Caco-2 (cell line): ENCODE results near the gene FAM240B. TPM values are rescaled to one million over a fixed set of nuclear protein-coding genes. Genes with fewer than 3 reads are reported as not detected.

ENCODE experiments used
- BruUV-seq: library from RNA; stranded (reverse); fragments of 400-500 nt; replicated peaks from 2 replicates; lab custom pipeline; 2021; lab: Mats Ljungman, UMichigan
- CTCF ChIA-PET: fragments of 300-600 bp; sonication (Branson Sonifier 250); formaldehyde crosslinking; loops from one replicate; lab custom pipeline; 2022; ENCODE audit warnings: antibody characterized with exemption; lab: Charles Lee
- POLR2A ChIA-PET: fragments of 300-600 bp; sonication (Branson Sonifier 250); formaldehyde crosslinking; loops from one replicate; lab custom pipeline; 2022; ENCODE audit warnings: antibody characterized with exemption; lab: Charles Lee
- DNase-seq, 2 experiments: peaks; one replicate each; pipeline versions ENCODE4 v3.0.0 to v3.0.0-alpha.2; 2020 to 2022
- H3K27me3 ChIP-seq: replicated peaks from 2 replicates; pipeline ENCODE4 v1.6.0; 2011; ENCODE audit warnings: low read length; ENCODE audit not compliant: control insufficient read depth, insufficient read depth
- H3K36me3 ChIP-seq: 2 replicates; pipeline ENCODE4 v1.5.1; 2011; ENCODE audit warnings: low read length; ENCODE audit not compliant: control insufficient read depth, insufficient read depth
- H3K4me1 ChIP-seq: fragments of 250-450 bp; sonication (Bioruptor Pico); 2 replicates; pipeline ENCODE4 v1.5.1; 2020; ENCODE audit warnings: mild to moderate bottlenecking
- H3K4me3 ChIP-seq: 2 replicates; pipeline ENCODE4 v1.5.1; 2011; ENCODE audit warnings: low read depth, mild to moderate bottlenecking, control low read depth, low read length
- H3K9me3 ChIP-seq: fragments of 250-450 bp; sonication (Bioruptor Pico); 2 replicates; pipeline ENCODE4 v1.5.1; 2020; ENCODE audit warnings: mild to moderate bottlenecking, moderate library complexity
- H3K27ac Mint-ChIP-seq: one replicate; pipeline ENCODE4 v1.8.0; 2022; ENCODE audit warnings: mixed read lengths; ENCODE audit not compliant: unreplicated experiment
- H3K27me3 Mint-ChIP-seq: one replicate; pipeline ENCODE4 v1.8.0; 2022; ENCODE audit warnings: mixed read lengths; ENCODE audit not compliant: insufficient read depth, unreplicated experiment
- H3K36me3 Mint-ChIP-seq: one replicate; pipeline ENCODE4 v1.8.0; 2022; ENCODE audit warnings: mild to moderate bottlenecking, mixed read lengths; ENCODE audit not compliant: insufficient read depth, unreplicated experiment
- H3K4me1 Mint-ChIP-seq: one replicate; pipeline ENCODE4 v1.8.0; 2022; ENCODE audit warnings: low read depth, mixed read lengths; ENCODE audit not compliant: unreplicated experiment
- H3K4me3 Mint-ChIP-seq: one replicate; pipeline ENCODE4 v1.8.0; 2022; ENCODE audit warnings: mild to moderate bottlenecking, moderate library complexity, mixed read lengths; ENCODE audit not compliant: unreplicated experiment
- H3K9me3 Mint-ChIP-seq: one replicate; pipeline ENCODE4 v1.8.0; 2022; ENCODE audit warnings: mixed read lengths; ENCODE audit not compliant: unreplicated experiment
- intact Hi-C: fragments of 100-400 bp; cut with micrococcal nuclease; formaldehyde crosslinking; loops from one replicate; pipeline ENCODE4 v1.10.0; 2022; ENCODE audit not compliant: unreplicated experiment
- total RNA-seq: library from RNA; stranded (reverse); gene quantifications from 2 replicates; pipeline ENCODE4 v1.2.3, GENCODE V29; 2022
- TF ChIP-seq, protein P1 (sequence below), 2 experiments: fragments of 200-600 bp in 1 of 2; IDR thresholded peaks; 1 replicate in 1 of 2; 2 replicates in 1 of 2; pipeline versions ENCODE4 v1.5.1 to v1.8.0; 2011 to 2022; ENCODE audit warnings: antibody characterized with exemption in 1 of 2, control low read depth in 1 of 2, inconsistent platforms in 1 of 2, low read depth in 1 of 2, low read length in 1 of 2, mild to moderate bottlenecking in 1 of 2, moderate library complexity in 1 of 2; ENCODE audit not compliant: insufficient read depth in 1 of 2, severe bottlenecking in 1 of 2, unreplicated experiment in 1 of 2

FAM240B gene
- total RNA-seq, 1 experiment from 2014 or later, result not detected

DNA sequence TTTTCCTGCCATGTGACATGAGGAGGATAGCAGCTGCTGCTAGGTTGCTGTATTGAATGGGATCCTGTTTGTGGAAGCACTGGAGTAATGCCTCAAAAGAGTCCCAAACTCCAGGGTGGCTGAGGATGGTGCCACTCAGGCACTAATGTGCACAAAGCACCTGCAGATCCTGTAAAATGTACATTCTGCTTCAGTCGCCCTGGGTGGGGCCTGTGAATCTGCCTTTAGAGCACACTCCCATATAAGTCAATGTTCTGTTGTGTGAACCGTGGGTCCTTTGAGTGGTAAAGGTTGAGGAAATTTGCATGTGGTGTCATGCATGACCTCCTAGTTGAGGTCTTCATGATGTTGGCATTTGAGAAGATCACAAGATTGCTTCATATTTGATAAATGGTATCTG is 67.9 kb downstream of the FAM240B start:
- Mint-ChIP-seq H3K36me3 (no peaks in the 10 kb centered on the region), H3K4me3 (no peak overlapping the region), H3K4me1 (no peaks in the 10 kb centered on the region), H3K27me3 (no peaks in the 10 kb centered on the region), H3K9me3 (no peaks in the 10 kb centered on the region), H3K27ac (no peak overlapping the region)
- no peak for DNase-seq
- no TSS peak for BruUV-seq
- no peaks in the 10 kb centered on the region for H3K4me1 ChIP-seq
- POLR2A ChIA-PET, result no interaction called here
- no peaks in the 10 kb centered on the region for H3K36me3 ChIP-seq
- intact Hi-C loops, result no loop called here
- no peaks in the 10 kb centered on the region for H3K9me3 ChIP-seq
- TF ChIP-seq, protein P1, sequence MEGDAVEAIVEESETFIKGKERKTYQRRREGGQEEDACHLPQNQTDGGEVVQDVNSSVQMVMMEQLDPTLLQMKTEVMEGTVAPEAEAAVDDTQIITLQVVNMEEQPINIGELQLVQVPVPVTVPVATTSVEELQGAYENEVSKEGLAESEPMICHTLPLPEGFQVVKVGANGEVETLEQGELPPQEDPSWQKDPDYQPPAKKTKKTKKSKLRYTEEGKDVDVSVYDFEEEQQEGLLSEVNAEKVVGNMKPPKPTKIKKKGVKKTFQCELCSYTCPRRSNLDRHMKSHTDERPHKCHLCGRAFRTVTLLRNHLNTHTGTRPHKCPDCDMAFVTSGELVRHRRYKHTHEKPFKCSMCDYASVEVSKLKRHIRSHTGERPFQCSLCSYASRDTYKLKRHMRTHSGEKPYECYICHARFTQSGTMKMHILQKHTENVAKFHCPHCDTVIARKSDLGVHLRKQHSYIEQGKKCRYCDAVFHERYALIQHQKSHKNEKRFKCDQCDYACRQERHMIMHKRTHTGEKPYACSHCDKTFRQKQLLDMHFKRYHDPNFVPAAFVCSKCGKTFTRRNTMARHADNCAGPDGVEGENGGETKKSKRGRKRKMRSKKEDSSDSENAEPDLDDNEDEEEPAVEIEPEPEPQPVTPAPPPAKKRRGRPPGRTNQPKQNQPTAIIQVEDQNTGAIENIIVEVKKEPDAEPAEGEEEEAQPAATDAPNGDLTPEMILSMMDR (IDR thresholded peaks at IDR 0.05; ENCODE audit: insufficient read depth in 1 of 2, low read depth in 1 of 2, low read length in 1 of 2, severe bottlenecking in 1 of 2, unreplicated experiment in 1 of 2), result no peak
- H3K4me3 ChIP-seq, result no peak overlapping the region
- no peaks in the 10 kb centered on the region; the same call in 1 of the 2 replicates for H3K27me3 ChIP-seq
- CTCF ChIA-PET, result no interaction called here

DNA sequence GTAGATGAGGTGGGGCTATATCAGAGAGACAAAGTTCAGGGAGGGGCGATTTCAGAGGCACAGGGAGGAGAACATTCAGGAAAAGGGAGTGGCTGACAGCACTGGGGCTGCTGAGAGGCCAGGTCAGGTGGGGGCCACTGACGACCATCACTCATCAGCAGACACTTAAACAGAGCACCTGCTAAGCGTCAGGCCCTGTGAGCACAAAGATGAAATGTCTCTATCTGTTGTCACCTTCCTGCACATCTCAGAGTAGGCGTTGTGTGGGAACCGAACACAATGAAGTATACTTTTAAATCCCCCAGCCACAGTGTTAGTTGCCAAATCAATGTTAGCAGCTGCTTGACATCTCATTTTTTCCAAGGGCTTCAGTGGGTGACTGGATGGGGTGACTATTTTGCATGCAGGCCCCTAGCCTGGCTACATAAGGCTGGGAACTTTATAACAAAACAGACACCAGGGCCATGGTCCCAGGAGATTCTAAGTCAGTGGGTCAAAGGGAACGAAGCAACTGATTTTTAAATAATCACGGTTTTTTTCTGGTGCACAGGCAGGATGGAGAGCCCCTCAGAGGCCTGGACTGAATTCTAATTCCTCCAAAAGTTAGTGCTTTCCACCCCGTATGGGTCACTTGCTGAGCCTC is 68.4 kb downstream of the FAM240B start:
- H3K27me3 Mint-ChIP-seq, result no peaks in the 10 kb centered on the region
- no peaks in the 10 kb centered on the region; the same call in 1 of the 2 replicates for H3K27me3 ChIP-seq
- no peak for DNase-seq
- no peak overlapping the region for H3K4me3 ChIP-seq
- CTCF ChIA-PET, result no interaction called here
- TF ChIP-seq, protein P1 (IDR thresholded peaks at IDR 0.05; ENCODE audit: insufficient read depth in 1 of 2, low read depth in 1 of 2, low read length in 1 of 2, severe bottlenecking in 1 of 2, unreplicated experiment in 1 of 2), result no peak
- H3K36me3 ChIP-seq, result no peaks in the 10 kb centered on the region
- H3K4me1 ChIP-seq, result no peaks in the 10 kb centered on the region
- no peak overlapping the region for H3K27ac Mint-ChIP-seq
- no peaks in the 10 kb centered on the region for H3K9me3 ChIP-seq
- intact Hi-C loops, result no loop called here
- H3K9me3 Mint-ChIP-seq, result no peaks in the 10 kb centered on the region
- BruUV-seq, result no TSS peak
- POLR2A ChIA-PET, result no interaction called here
- H3K4me1 Mint-ChIP-seq, result no peaks in the 10 kb centered on the region
- H3K36me3 Mint-ChIP-seq, result no peaks in the 10 kb centered on the region
- H3K4me3 Mint-ChIP-seq, result no peak overlapping the region

DNA sequence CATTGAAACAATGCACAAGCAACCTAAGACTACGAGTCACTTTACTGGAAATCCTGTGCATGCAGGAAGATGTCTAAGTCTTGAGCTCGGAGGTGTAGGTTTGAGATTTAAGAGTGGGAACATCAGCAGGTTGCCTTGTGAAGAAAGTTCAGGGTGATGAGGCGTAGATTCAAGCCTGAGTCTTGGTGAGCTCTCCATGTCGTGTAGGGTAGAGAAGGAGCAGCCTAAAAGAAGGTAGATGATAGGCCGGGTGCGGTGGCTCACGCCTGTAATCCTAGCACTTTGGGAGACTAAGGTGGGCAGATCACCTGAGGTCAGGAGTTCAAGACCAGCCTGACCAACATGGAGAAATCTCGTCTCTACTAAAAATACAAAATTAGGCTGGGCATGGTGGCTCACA is 69.4 kb downstream of the FAM240B start:
- Mint-ChIP-seq H3K4me3 (no peak overlapping the region), H3K9me3 (no peaks in the 10 kb centered on the region), H3K27me3 (no peaks in the 10 kb centered on the region), H3K27ac (no peak overlapping the region), H3K4me1 (no peaks in the 10 kb centered on the region), H3K36me3 (no peaks in the 10 kb centered on the region)
- H3K4me3 ChIP-seq, result no peak overlapping the region
- no peaks in the 10 kb centered on the region; the same call in 1 of the 2 replicates for H3K27me3 ChIP-seq
- H3K9me3 ChIP-seq, result no peaks in the 10 kb centered on the region
- ChIA-PET CTCF (interaction anchor here (0.7 kb wide), 1 partner anchor 166 kb away, joined by 6 read pairs; no protein-coding TSS in a partner anchor), POLR2A (no interaction called here)
- H3K36me3 ChIP-seq, result no peaks in the 10 kb centered on the region
- intact Hi-C loops, result no loop called here
- no peaks in the 10 kb centered on the region for H3K4me1 ChIP-seq
- TF ChIP-seq, protein P1 (IDR thresholded peaks at IDR 0.05; ENCODE audit: insufficient read depth in 1 of 2, low read depth in 1 of 2, low read length in 1 of 2, severe bottlenecking in 1 of 2, unreplicated experiment in 1 of 2), result no peak
- no TSS peak for BruUV-seq
- no peak for DNase-seq
